Gastrocnemius medialis (tissue), 4 donors: Measurements from ENCODE around the gene ASIC4. TPM values are rescaled to one million over a fixed set of nuclear protein-coding genes. Genes with fewer than 3 reads are reported as not detected.

ENCODE experiments used
- ATAC-seq, 2 donors: fragments of 150-250 bp; one replicate each; pipeline ENCODE4 v1.9.1; 2016
- DNase-seq, 2 donors: peaks; one replicate each; pipeline ENCODE4 v3.0.0-alpha.2; 2019
- H3K27ac ChIP-seq, 4 donors: fragments of 200-600 bp; sonication (generic); 1 replicate in 1 of 4; 2 replicates in 3 of 4; pipeline ENCODE4 v1.5.1; 2016 to 2018; ENCODE audit warnings: mild to moderate bottlenecking in 2 of 4, moderate library complexity in 1 of 4
- H3K27me3 ChIP-seq, 3 donors: fragments of 200-600 bp; sonication (generic) in 2 of 3; 1 replicate in 1 of 3; 2 replicates in 2 of 3; pipeline versions ENCODE4 v1.5.1 to v1.6.0; 2016 to 2019; ENCODE audit warnings: mild to moderate bottlenecking in 1 of 3, moderate library complexity in 1 of 3
- H3K36me3 ChIP-seq, 2 donors: fragments of 200-600 bp; sonication (generic) in 1 of 2; one replicate each; pipeline ENCODE4 v1.5.1; 2017 to 2018
- H3K4me1 ChIP-seq, 2 donors: fragments of 200-600 bp; sonication (generic) in 1 of 2; one replicate each; pipeline ENCODE4 v1.5.1; 2016 to 2017; ENCODE audit warnings: mild to moderate bottlenecking in 2 of 2
- H3K4me3 ChIP-seq, 4 donors: fragments of 200-600 bp; sonication (generic) in 3 of 4; 1 replicate in 1 of 4; 2 replicates in 3 of 4; pipeline ENCODE4 v1.5.1; 2016 to 2019; ENCODE audit warnings: mild to moderate bottlenecking in 2 of 4
- H3K9me3 ChIP-seq, 3 donors: fragments of 200-600 bp; sonication (generic) in 2 of 3; 1 replicate in 1 of 3; 2 replicates in 2 of 3; pipeline ENCODE4 v1.5.1; 2016 to 2019
- POLR2A ChIP-seq, 2 donors: fragments of 450-650 bp; IDR thresholded peaks; one replicate each; pipeline ENCODE4 v1.6.1; 2017; ENCODE audit warnings: antibody characterized with exemption in 2 of 2, mild to moderate bottlenecking in 2 of 2, moderate library complexity in 2 of 2
- in situ Hi-C, 4 donors: fragments of 200-750 bp; cut with MboI; loops; one replicate each; pipeline versions ENCODE4 v1.15.0 to v1.8.0; 2017; ENCODE audit warnings: low sequenced_read_pairs in 4 of 4
- intact Hi-C: fragments of 100-400 bp; cut with DNase I; formaldehyde crosslinking; loops from one replicate; pipeline ENCODE4 v1.15.1; 2023; ENCODE audit warnings: low total_unique reads
- total RNA-seq, 4 donors: library from RNA; depleted of rRNA; stranded (reverse); fragments of >200 nt; gene quantifications; one replicate each; pipeline versions ENCODE4 v1.1.0 to v1.2.3, GENCODE V29; 2016
- TF ChIP-seq, protein P1 (sequence below), 5 experiments: fragments of 450-650 bp in 3 of 5; fragments of 200-600 bp in 2 of 5; sonication (generic) in 2 of 5; IDR thresholded peaks in 4 of 5; conservative IDR thresholded peaks in 1 of 5; 1 replicate in 4 of 5; 2 replicates in 1 of 5; pipeline ENCODE4 v1.5.1; 2016 to 2019; ENCODE audit warnings: antibody characterized with exemption in 5 of 5, mild to moderate bottlenecking in 3 of 5, moderate library complexity in 3 of 5

The ASIC4 gene
- total RNA-seq, 4 donors from 2014 or later, result 0.11 TPM; not detected in 3

DNA sequence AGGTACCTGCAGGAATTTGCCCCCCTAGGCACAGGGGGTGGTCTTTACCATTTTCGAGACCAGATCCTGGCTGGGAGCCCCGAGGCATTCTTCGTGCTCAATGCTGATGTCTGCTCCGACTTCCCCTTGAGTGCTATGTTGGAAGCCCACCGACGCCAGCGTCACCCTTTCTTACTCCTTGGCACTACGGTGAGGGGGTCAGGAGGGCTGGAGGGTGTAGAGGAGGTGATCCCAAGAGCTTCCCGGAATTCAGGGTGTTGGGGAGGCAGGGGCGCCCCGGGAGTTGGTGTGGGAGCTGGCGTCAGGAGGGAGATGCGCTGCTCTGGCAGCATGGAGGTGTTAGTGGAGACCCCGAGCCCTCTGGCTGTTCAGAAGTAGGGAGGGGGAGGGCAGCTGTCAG is 12.4 kb upstream of the ASIC4 start:
- in situ Hi-C loops, result no loop called here
- DNase-seq (no peak), ATAC-seq (no peak)
- Histone ChIP-seq H3K27ac (no peak overlapping the region), H3K9me3 (no peaks in the 10 kb centered on the region), H3K36me3 (peaks cover 0 to 46% of the 10 kb centered on the region in 2 donors), H3K4me1 (peaks cover 24 to 27% of the 10 kb centered on the region in 2 donors), H3K27me3 (no peaks in the 10 kb centered on the region), H3K4me3 (no peak overlapping the region)
- intact Hi-C loops, result no loop called here
- no peak for TF ChIP-seq POLR2A (IDR thresholded peaks at IDR 0.05)
- TF ChIP-seq, protein P1, sequence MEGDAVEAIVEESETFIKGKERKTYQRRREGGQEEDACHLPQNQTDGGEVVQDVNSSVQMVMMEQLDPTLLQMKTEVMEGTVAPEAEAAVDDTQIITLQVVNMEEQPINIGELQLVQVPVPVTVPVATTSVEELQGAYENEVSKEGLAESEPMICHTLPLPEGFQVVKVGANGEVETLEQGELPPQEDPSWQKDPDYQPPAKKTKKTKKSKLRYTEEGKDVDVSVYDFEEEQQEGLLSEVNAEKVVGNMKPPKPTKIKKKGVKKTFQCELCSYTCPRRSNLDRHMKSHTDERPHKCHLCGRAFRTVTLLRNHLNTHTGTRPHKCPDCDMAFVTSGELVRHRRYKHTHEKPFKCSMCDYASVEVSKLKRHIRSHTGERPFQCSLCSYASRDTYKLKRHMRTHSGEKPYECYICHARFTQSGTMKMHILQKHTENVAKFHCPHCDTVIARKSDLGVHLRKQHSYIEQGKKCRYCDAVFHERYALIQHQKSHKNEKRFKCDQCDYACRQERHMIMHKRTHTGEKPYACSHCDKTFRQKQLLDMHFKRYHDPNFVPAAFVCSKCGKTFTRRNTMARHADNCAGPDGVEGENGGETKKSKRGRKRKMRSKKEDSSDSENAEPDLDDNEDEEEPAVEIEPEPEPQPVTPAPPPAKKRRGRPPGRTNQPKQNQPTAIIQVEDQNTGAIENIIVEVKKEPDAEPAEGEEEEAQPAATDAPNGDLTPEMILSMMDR (IDR thresholded peaks at IDR 0.05 in 4 of 5, conservative IDR thresholded peaks at IDR 0.05 in 1 of 5), result no peak

DNA sequence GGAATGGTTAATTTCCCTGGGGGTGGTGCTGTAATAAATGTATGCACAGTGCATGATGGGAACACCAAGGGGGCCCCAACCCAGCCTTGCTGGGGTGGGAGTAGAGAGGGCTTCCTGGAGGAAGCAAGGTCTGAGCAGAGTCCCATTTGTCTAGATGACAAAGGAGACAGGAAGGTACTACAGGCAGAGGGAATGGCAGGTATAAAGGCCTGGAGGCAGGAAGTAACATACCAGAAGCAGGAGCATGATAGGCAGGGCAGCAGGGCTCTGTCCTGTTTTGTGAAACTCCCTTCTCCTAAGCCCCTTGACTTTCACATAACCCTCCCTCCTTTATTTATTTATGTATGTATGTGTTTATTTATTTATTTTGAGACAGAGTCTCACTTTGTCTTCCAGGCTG is 11.7 kb upstream of the ASIC4 start:
- Histone ChIP-seq H3K27me3 (no peaks in the 10 kb centered on the region), H3K9me3 (no peaks in the 10 kb centered on the region), H3K4me1 (peaks cover 16 to 20% of the 10 kb centered on the region in 2 donors), H3K36me3 (peaks cover 0 to 46% of the 10 kb centered on the region in 2 donors), H3K4me3 (no peak overlapping the region), H3K27ac (no peak overlapping the region)
- in situ Hi-C loops (no loop called here), intact Hi-C loops (no loop called here)
- TF ChIP-seq POLR2A (IDR thresholded peaks at IDR 0.05), result no peak
- TF ChIP-seq, protein P1 (IDR thresholded peaks at IDR 0.05 in 4 of 5, conservative IDR thresholded peaks at IDR 0.05 in 1 of 5), result no peak
- no peak for DNase-seq
- ATAC-seq, result no peak

DNA sequence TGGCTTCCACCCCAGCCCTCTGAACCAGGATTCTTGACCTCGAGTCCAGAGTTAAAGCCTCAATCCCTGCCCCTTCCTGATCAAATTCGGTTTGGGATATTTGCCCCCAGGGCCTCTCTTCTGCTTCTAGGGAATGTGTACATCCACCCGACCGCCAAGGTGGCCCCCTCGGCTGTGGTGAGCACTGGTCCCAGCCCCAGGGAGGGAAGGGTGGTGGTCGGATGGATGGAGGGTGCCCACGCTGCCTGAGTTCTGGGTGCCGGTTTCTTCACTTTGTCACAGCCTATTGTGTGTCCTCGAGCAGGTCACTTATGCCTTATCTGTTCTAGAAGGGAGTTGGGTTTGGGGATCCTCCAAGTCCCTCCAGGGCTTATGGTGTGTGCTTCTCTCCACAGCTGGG is 8.7 kb upstream of the ASIC4 start:
- H3K27me3 ChIP-seq, result peaks cover 0 to 7% (median 5%) of the 10 kb centered on the region in 3 donors
- intact Hi-C loops, result no loop called here
- TF ChIP-seq POLR2A (IDR thresholded peaks at IDR 0.05), result no peak
- TF ChIP-seq, protein P1 (IDR thresholded peaks at IDR 0.05 in 4 of 5, conservative IDR thresholded peaks at IDR 0.05 in 1 of 5), result no peak
- no peaks in the 10 kb centered on the region for H3K9me3 ChIP-seq
- ATAC-seq (no peak), DNase-seq (no peak)
- H3K36me3 ChIP-seq, result peaks cover 0 to 46% of the 10 kb centered on the region in 2 donors
- H3K27ac ChIP-seq, result no peak overlapping the region
- peaks cover 7 to 12% of the 10 kb centered on the region in 2 donors for H3K4me1 ChIP-seq
- no peak overlapping the region for H3K4me3 ChIP-seq
- in situ Hi-C loops, result no loop called here

DNA sequence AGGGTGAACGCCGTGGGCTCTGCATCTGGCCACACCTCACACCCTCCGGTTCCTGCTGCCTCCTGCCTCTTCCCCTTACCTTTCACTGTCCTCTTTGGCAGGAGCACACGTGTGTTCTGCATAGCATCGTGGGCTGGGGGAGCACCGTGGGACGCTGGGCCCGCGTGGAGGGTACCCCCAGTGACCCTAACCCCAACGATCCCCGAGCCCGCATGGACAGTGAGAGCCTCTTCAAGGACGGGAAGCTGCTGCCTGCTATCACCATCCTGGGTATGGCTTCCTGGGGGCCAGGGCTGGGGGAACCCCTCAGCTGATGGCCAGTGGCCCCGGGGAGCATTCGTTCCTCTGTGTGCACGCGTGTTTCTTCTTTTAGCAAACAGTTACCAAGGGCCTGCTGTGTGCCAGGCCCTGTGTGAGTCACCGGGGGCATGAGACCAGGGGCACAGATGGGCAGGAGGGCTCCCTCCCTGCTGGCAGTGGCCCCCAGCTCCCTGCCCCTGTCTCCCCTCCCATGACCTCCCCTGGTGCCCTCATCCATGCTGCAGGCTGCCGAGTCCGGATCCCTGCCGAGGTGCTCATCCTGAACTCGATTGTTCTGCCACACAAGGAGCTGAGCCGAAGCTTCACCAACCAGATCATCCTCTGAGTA is 8.0 kb upstream of the ASIC4 start:
- H3K27ac ChIP-seq, result no peak overlapping the region
- DNase-seq, result no peak
- no peak for ATAC-seq
- intact Hi-C loops (no loop called here), in situ Hi-C loops (no loop called here)
- no peak overlapping the region for H3K4me3 ChIP-seq
- H3K36me3 ChIP-seq, result peaks cover 0 to 45% of the 10 kb centered on the region in 2 donors
- peaks cover 0 to 13% (median 5%) of the 10 kb centered on the region in 3 donors for H3K27me3 ChIP-seq
- H3K9me3 ChIP-seq, result no peaks in the 10 kb centered on the region
- TF ChIP-seq, protein P1 (IDR thresholded peaks at IDR 0.05 in 4 of 5, conservative IDR thresholded peaks at IDR 0.05 in 1 of 5), result no peak
- no peak for TF ChIP-seq POLR2A (IDR thresholded peaks at IDR 0.05)
- H3K4me1 ChIP-seq, result peaks cover 7 to 10% of the 10 kb centered on the region in 2 donors
